Mesothelial cell of epicardium (in vitro differentiated cells): Measurements from ENCODE around the gene CACNA1B. TPM values are rescaled to one million over a fixed set of nuclear protein-coding genes. Genes with fewer than 3 reads are reported as not detected.

Source experiments
- DNase-seq, 2 experiments: peaks; one replicate each; pipeline ENCODE4 v3.0.0; 2021; ENCODE audit warnings: low spot score in 2 of 2; ENCODE audit not compliant: unreplicated experiment in 2 of 2
- H3K27ac Mint-ChIP-seq: 2 replicates; pipeline ENCODE4 v1.8.0; 2021; ENCODE audit warnings: mixed read lengths
- H3K27me3 Mint-ChIP-seq: 2 replicates; pipeline ENCODE4 v1.8.0; 2021; ENCODE audit warnings: low read depth, mixed read lengths
- H3K36me3 Mint-ChIP-seq: 2 replicates; pipeline ENCODE4 v1.8.0; 2021; ENCODE audit warnings: mixed read lengths
- H3K4me1 Mint-ChIP-seq: 2 replicates; pipeline ENCODE4 v1.8.0; 2021; ENCODE audit warnings: mixed read lengths
- H3K4me3 Mint-ChIP-seq: 2 replicates; pipeline ENCODE4 v1.8.0; 2021; ENCODE audit warnings: mild to moderate bottlenecking, moderate library complexity, mixed read lengths
- H3K9me3 Mint-ChIP-seq: 2 replicates; pipeline ENCODE4 v1.8.0; 2021; ENCODE audit warnings: mixed read lengths
- CTCF ChIP-seq: fragments of 200-600 bp; sonication (generic); IDR thresholded peaks from one replicate; pipeline ENCODE4 v1.5.0; 2021; ENCODE audit warnings: antibody characterized with exemption; ENCODE audit not compliant: unreplicated experiment
- total RNA-seq: library from RNA; stranded (reverse); gene quantifications from 3 replicates; pipeline ENCODE4 v1.2.1, GENCODE V29; 2021

Gene CACNA1B
- total RNA-seq, 1 donor from 2014 or later, result 0.87 TPM

GRCh38 chr9:138075961-138076649 lies 198.5 kb downstream of the CACNA1B start:
- TF ChIP-seq CTCF, result no peak
- no peaks in the 10 kb centered on the region for H3K36me3 Mint-ChIP-seq
- peaks cover 2% of the 10 kb centered on the region for H3K27me3 Mint-ChIP-seq
- peaks cover 14% of the 10 kb centered on the region for H3K9me3 Mint-ChIP-seq
- H3K4me1 Mint-ChIP-seq, result no peaks in the 10 kb centered on the region
- no peak overlapping the region for H3K4me3 Mint-ChIP-seq
- H3K27ac Mint-ChIP-seq, result no peak overlapping the region
- DNase-seq, result peak in 1 of 2 experiments; percentile 26

DNA sequence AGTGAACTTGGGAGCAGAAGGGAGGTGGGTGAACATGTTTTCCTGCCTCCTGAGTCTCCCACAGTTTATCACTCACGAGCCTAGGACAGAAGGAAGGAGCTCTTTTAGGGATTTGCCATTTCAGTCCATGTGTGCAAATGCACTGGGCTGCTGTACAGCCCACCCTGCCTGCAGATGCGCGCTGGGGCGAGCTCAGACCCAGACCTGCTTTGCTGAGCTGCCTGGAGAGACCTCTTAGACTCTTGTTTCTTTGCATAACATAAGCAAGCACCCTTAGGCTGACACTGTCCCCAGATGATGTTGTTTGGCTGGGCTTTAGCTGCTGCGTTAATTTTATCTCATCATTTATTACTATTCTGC lies 199.0 kb downstream of the CACNA1B start:
- H3K27me3 Mint-ChIP-seq, result peaks cover 1% of the 10 kb centered on the region
- H3K4me3 Mint-ChIP-seq, result no peak overlapping the region
- no peaks in the 10 kb centered on the region for H3K4me1 Mint-ChIP-seq
- no peak overlapping the region for H3K27ac Mint-ChIP-seq
- no peaks in the 10 kb centered on the region for H3K36me3 Mint-ChIP-seq
- no peak for DNase-seq
- H3K9me3 Mint-ChIP-seq, result peaks cover 19% of the 10 kb centered on the region
- no peak for TF ChIP-seq CTCF

DNA sequence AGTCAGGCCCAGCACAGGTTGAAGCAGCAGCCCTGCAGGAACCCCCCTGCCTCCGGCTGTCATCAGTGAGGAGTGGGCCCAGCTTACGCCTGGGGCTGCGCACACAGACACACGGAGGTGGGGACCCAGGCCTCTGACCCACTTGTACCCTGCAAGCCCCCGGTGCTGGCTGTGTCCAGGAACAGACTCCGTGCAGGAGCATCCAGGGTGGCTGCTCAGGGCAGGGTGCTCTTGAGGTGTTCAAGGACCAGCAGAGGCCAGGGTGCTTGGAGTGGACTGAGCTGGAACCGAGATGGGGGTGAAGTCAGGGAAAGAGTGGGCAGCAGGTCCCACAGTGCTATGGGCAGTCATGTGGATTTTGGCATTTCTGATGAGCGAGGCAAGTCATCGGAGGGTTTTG lies 199.5 kb downstream of the CACNA1B start:
- TF ChIP-seq CTCF, result no peak
- Mint-ChIP-seq H3K9me3 (peaks cover 21% of the 10 kb centered on the region), H3K4me3 (no peak overlapping the region), H3K36me3 (no peaks in the 10 kb centered on the region), H3K27me3 (no peaks in the 10 kb centered on the region), H3K27ac (no peak overlapping the region), H3K4me1 (no peaks in the 10 kb centered on the region)
- peak in 1 of 2 experiments; percentile 31 for DNase-seq

GRCh38 chr9:138077898-138078540 lies 200.4 kb downstream of the CACNA1B start:
- H3K9me3 Mint-ChIP-seq, result peaks cover 27% of the 10 kb centered on the region
- no peaks in the 10 kb centered on the region for H3K27me3 Mint-ChIP-seq
- no peak overlapping the region for H3K27ac Mint-ChIP-seq
- no peak overlapping the region for H3K4me3 Mint-ChIP-seq
- no peaks in the 10 kb centered on the region for H3K4me1 Mint-ChIP-seq
- no peaks in the 10 kb centered on the region for H3K36me3 Mint-ChIP-seq
- no peak for DNase-seq
- TF ChIP-seq CTCF, result no peak

- H3K27ac Mint-ChIP-seq, result no peak overlapping the region
- H3K9me3 Mint-ChIP-seq, result peaks cover 27% of the 10 kb centered on the region
- H3K4me1 Mint-ChIP-seq, result no peaks in the 10 kb centered on the region
- H3K27me3 Mint-ChIP-seq, result no peaks in the 10 kb centered on the region
- H3K36me3 Mint-ChIP-seq, result no peaks in the 10 kb centered on the region
- H3K4me3 Mint-ChIP-seq, result no peak overlapping the region
- DNase-seq, result no peak
- no peak for TF ChIP-seq CTCF
Observed at GRCh38 chr9:138078846-138079245, 201.3 kb downstream of the CACNA1B start.
